ENCODE measurements around the gene MIER1.
"Not testable (repeated sequence)": the region's sequence is repeated elsewhere in the genome, so short reads cannot be mapped to it uniquely, and the experiment has no call there.

The MIER1 gene

DNA sequence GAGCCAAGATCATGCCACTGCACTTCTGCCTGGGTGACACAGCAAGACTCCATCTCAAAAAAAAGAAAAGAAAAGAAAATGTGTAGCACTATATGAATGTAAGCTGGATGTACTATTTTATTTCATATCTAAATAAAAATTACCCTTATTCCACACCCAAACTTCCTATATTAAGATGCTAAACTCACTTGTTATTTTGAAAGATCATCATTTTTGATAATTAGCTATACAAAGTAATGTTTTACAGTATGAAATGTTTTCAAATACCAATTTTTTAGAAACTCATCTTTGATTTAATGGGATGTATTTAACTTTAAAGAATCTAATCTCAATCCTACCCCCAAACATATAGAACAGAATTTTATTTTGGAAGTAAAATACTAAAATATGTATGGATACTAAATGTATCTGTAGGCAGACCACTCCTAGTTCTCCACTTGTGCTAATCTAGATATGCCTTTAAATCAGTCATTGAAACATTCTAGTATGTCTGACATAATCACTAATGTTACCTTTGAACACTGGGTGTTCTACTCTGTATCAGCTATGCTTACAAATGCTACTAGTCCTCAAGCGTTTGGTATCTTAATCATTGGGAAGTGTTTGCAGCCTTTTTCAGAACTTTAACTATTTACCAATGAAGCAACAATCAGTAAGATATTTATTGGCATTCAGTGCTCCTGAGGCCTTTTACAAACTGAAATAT is 12.9 kb downstream of the MIER1 start:
- DNase-seq (ENCODE audit: low read depth, low spot score) = no peak

DNA sequence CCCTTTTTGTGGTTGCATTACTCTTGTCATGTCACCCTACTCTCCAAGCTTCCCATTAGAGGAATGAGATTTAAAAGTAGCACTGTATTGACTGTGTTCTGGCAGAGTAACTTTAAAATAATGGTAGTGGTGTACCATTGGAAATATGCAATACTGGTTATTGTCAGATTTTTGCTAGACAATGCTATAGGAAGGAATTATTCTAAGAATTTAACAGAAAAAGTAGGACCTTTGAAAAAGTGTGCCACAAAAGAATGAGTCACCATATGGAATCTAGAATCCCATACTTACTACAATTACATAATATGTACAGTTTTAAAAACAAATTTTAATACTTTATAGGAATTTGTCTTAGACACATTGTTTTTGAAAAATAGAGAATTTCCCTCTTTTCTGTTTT is 13.8 kb downstream of the MIER1 start:
- no peak for DNase-seq (ENCODE audit: low read depth, low spot score)

DNA sequence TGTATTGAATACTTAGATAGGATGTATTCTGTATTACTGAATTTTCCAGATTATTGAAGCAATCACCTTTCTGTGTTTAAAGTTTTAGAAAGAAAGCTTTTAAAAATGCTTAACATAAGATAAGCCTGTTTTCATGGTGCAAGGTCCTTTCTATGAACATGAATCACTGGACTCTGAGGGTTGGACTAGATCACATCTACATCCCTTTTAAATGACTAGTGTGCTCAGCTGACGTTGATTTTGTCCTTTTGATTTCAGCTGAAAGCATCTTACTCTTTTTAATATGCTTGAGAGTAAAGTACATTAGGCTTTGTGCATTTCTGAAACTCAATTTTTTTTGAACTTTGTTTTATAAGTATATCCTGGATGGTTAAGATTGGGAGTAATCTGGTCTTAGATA is 16.2 kb downstream of the MIER1 start:
- DNase-seq (ENCODE audit: low read depth, low spot score) = no peak

DNA sequence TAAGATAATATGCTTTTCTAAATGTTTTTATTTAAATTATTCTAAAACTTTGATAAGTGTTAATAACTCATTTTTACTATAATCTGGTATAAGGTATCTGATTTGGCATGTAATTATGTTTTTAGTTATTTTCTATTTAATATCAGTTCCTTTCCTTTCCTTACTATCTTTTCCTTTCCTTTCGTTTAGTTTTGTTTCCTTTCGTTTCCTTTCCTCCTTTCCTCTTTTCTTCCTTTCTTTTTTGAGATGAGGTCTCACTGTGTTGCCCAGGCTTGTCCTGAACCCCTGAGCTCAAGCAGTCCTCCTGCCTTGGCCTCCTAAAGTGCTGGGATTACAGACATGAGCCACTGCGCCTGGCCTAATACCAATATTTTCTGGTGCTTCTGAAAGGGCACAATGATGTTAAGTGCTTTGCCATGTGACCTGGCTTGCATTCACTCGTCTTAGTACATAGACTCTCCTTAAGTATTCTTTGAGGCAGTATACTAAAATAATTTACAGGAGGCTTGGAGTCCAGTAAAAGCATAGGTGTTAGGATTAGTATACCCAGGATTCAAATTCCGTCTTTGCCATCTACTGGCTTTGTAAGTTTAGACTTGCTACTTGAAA is 18.7 kb downstream of the MIER1 start:
- DNase-seq (ENCODE audit: low read depth, low spot score) = no peak

DNA sequence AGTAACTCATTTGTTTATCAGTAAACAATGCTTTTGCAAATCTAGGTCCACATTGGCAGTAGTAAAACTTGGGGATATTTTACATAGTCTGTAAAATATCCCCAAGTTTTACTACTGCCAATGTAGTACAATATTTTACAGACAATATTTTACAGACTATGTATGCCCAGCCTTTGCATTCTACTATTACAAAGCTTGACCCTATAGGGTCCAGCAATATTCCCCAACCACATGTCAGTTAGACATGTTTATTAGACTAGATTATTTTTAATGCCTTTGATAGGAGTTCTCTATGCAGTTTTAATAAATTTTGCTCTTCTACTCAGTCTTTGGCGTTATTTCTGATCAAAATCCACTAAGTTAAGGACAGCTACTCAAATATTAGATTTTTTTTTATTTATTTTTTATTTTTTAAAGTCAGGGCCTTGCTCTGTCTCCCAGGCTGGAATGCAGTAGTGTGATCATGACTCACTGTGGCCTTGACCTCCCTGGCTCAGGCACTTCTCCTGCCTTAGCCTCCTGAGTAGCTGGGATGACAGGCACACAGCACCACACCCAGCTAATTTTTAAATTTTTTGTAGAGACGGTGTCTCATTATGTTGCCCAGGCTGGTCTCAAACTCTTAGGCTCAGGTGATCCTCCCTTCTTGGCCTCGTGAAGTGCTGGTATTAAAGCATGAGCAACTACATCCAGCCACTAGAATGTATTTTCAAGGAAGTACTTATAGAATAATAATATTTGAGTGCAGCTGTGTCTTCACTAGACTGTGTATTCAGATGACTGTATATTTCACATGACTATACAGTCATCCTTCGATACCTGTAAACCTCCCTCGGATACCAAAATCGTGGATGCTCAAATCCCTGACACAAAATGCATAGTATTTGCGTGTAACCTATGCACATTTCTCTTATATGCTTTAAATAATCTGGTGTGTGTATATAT is 19.8 kb downstream of the MIER1 start:
- DNase-seq (ENCODE audit: low read depth, low spot score) = no peak

DNA sequence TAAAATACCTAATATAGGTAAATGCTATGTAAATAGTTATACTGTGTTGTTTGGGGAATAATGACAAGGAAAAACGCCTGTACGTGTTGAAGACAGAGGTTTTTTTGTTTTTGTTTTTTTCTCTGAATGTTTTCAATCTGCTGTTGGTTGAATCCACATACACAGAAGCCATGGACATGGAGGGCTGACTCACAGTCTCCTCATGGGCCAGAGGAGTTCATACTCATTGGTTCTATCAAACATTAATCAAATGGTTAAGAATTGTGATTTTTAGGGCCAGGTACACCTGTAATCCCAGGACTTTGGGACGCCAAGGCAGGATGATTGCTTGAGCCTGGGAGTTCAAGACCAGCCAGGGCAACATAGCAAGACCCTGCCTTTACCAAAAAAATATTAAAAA is 20.5 kb downstream of the MIER1 start:
- no peak for DNase-seq (ENCODE audit: low read depth, low spot score)

DNA sequence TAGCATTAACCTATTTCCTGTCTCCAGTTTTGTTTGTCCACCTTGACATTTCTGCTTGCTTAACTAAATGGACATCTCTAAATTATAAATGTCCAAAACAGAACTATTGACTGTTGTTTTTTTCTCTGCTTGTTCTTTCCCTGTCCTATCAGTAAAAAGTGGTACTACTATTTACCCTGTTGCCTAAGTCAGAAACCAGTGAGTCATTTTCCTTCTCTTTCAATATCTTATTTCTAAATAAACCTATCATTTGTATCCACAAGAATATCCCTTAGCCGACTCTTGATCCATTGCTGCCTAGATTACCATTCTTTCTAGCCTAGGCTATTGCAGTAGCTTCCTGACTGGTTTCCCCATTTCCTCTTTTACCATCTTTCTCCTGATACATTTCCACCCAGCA is 22.5 kb downstream of the MIER1 start:
- no peak for DNase-seq (ENCODE audit: low read depth, low spot score)

DNA sequence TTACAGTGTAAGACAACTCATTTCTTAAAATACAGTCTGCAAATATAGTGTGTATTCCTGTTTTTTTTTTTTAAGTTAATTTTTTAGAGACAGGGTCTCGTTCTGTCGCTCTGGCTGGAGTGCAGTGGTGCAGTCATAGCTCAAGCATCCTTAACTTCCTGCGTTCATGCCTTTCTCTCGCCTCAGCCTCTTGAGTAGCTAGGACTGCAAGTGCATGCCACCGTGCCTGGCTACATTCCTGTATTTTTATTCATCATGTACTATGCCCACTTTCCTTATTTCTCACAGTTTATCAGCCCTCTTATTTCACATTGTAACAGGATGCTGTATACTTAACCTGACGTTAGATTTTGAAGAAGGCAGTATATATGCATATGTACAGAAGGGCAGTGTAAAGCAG is 26.7 kb downstream of the MIER1 start:
- DNase-seq (ENCODE audit: low read depth, low spot score) = no peak

DNA sequence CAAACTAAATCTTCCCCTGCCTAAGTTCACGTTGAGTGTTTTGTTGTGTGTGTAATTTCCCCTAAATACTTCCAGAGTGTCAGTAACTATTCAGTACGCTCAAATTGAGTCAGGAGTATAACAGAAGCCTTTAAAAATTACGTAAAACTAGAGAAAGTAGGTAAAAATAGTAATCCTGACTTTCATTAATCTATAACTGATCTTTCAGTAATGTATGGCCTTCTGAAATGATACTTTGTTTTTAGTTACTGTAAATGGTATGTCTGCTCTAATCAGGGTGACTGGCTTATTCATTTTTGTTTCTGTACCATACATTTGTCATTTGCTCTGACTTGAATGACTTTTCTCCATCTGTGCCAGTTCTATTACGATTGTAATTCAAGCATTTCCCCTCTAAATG is 29.4 kb downstream of the MIER1 start:
- no peak for DNase-seq (ENCODE audit: low read depth, low spot score)

DNA sequence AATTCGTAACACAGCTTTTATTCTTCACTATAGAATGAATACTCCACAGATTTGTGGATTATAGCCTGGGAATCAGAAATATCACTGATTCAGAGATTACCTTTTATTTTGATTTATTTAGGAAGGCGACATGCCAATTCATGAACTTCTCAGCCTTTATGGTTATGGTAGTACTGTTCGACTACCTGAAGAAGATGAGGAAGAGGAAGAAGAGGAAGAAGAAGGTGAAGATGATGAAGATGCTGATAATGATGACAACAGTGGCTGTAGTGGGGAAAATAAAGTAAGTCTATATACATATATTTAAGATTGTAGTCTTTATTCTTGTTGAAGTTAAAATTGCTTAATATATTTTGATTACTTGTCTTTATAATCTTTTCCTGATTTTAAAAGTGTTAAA is 33.1 kb downstream of the MIER1 start:
- DNase-seq (ENCODE audit: low read depth, low spot score) = no peak

DNA sequence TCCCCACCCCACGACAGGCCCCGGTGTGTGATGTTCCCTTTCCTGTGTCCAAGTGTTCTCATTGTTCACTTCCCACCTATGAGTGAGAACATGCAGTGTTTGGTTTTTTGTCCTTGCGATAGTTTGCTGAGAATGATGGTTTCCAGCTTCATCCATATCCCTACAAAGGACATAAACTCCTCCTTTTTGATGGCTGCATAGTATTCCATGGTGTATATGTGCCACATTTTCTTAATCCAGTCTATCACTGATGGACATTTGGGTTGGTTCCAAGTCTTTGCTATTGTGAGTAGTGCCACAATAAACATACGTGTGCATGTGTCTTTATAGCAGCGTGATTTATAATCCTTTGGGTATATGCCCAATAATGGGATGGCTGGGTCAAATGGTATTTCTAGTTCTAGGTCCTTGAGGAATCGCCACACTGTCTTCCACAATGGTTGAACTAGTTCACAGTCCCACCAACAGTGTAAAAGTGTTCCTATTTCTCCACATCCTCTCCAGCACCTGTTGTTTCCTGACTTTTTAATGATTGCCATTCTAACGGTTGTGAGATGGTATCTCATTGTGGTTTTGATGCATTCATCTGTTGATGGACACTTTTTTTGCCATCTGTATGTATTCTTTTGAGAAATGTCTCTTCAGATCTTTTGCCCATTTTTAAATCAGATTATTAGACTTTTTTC is 41.5 kb downstream of the MIER1 start:
- not testable (repeated sequence) for DNase-seq (ENCODE audit: low read depth, low spot score)

DNA sequence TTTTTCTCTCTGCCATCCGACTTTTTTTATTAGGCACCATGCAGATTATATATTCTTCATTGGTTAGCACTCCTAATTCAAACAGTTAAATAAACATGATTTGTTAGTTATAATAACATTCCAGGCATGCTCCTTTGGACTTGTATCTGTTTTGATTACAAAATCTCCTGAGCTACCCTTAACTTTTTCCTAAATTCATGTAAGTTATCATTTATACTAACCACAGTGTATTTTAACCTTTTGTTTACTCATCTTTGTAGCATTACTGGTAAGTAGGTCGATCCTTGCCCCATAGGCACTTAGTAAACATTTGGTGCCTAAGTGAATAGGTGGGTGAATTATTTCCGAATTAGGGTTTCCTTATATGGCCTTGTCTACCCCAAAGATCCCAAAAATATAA is 43.8 kb downstream of the MIER1 start:
- DNase-seq (ENCODE audit: low read depth, low spot score) = no peak

DNA sequence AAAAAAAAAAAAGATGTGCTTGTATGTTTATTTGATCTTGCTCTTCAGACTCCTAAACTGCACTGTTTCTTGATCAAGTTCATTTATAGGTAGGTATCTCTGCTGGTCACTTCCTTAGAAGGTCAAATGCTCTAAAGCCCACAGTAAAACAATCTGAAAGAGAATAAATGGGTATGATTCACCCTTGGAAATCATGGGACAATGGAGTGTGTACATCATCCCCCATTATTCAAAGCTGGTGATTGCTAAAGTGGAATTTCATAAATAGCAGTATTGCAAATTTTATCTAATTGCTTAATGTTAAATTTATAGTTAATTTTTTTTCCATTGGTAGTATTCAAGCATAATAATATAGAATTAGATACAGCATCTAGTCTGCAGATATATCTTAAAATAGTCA is 53.4 kb downstream of the MIER1 start:
- DNase-seq (ENCODE audit: low read depth, low spot score) = no peak

DNA sequence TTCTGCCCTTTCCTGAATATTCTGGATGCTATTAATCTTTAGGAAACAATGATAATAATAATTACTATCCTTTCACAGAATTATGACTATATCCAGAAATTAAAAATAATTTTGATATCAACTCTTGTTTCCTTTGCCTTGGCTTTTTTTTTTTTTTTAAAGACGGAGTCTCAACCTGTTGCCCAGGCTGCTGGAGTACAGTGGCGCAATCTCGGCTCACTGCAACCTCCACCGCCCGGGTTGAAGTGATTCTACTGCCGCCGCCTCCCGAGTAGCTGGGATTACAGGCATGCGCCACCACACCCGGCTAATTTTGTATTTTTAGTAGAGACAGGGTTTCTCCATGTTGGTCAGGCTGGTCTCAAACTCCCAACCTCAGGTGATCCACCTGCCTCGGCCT is 54.8 kb downstream of the MIER1 start:
- DNase-seq (ENCODE audit: low read depth, low spot score) = not testable (repeated sequence)

DNA sequence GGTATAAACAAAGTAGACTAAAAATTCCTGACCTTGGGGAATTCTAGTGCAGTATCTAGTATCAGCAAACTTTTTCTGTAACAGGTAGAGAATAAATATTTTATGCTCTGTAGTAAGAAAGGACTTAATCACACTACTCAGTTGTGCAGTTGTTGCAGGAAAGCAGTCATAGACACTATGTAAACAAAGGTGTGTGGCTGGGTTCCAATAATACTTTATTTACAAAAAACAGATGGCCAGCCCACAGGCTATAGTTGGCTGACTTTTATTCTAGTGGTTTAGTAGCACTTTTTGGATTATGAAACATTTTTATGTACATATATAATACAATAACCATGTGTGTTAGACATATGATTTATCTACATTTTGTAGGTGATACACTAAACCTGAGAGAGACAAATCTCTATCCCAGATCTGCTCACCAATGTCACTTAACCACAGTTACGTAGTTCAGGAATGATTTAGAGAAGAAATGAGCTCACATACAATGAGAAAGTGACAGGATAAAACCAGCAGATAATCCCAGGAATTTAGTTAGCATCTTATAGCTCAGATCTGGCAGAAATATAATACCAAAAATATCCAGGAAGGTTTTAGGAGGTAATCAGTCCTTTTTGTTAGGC is 56.1 kb downstream of the MIER1 start:
- no peak for DNase-seq (ENCODE audit: low read depth, low spot score)

DNA sequence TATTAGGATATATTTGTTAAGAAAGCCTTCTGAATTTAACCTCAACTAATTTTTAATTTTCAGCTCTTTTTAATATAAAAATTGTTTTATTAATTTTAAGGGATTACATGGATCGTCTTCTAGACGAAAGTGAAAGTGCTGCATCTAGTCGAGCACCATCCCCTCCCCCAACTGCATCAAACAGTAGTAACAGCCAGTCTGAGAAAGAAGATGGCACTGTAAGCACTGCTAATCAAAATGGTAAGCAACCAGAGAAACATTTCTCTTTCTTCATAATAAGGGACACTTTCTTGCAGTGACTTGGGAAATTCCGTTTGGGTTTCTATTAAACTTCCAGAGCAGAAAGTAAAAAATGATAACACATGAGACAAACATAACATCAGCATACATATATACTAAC is 56.9 kb downstream of the MIER1 start:
- no peak for DNase-seq (ENCODE audit: low read depth, low spot score)

DNA sequence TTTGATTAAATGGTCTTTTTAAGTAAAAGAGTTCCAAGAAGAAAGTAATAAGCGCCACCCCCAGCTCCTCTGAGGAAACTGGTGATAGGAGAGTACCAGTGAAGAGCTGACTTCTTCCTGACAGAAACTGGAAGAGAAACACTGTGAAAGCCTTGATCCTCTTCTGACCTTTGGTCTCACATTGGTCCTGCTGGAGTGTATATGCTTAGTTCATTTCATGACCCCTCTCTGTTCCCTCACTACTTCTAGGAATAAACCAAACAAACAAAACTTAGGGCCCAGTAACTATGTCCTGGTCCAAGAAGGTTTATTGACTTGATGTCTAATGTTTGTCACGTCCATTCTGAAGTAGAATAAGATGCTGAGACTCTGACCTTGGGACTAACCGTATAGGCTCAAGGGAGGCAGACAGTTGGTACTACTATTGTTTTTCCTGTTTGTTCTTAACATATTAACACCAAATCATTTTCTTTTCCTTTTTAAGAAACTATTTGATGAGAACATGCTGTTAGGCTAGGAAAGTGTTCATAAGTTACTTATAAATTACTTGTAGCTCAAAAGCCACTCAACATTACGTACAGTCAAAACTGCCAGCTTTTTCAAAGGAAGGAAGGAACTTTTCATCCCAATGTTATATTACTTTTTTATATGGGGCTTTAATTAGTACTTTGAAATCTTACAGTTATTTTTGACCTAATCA is 57.9 kb downstream of the MIER1 start:
- no peak for DNase-seq (ENCODE audit: low read depth, low spot score)

DNA sequence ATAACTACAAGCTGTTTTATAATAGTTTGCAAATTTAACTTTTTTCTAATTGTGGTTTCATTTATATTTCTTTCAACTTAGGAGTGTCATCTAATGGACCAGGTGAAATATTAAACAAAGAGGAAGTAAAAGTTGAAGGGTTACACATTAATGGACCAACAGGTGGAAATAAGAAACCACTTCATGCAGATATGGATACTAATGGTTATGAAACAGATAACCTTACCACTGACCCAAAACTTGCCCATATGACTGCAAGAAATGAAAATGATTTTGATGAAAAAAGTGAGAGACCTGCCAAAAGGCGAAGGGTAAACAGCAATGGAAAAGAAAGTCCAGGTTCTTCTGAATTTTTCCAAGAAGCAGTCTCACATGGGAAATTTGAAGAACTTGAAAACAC is 59.7 kb downstream of the MIER1 start:
- no peak for DNase-seq (ENCODE audit: low read depth, low spot score)

DNA sequence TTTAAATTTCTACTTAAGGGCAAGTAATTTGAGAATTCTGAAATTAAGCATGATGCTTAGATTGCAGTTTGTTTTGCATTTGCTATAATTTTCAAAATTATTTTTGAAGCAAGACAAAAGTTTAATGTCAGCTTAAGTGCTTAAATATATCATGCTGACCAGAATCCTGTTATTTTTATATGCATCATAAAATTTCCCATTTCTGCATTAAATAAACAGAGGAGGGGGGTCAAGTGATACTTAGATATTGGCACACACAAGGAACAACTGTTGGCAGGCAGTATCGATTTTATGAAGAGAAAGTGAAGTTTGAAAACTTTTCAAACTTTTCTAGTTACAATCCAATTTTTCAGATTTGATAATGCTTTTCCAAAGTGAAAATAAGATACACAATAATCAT is 61.0 kb downstream of the MIER1 start:
- no peak for DNase-seq (ENCODE audit: low read depth, low spot score)

DNA sequence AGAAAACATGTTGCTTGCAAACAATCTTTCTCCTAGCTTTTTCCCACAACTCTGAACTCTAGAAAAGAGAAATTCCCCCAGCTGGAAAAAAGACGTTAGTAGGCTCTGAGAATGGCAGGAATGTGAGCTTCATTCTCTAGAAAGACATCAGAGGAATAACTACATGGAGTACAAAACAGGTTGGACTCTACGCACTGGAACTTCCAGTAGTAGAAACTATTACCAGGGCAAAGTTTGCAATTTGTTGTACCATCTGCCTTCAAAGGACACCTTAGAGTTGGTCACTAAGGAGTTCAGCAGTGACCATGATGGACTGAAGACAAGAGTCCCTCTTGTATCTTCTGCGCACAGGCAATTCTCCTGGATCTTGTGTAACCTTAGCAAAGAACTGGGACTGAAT is 68.3 kb downstream of the MIER1 start:
- no peak for DNase-seq (ENCODE audit: low read depth, low spot score)

All from ELF-1 (cell line).